HEK293 (cell line): ENCODE results near the gene HPCAL1.

Experiments
- BCL11B ChIP-seq: fragments of 450-650 bp; formaldehyde crosslinking; IDR thresholded peaks from 2 replicates; pipeline ENCODE4 v1.5.1; 2016; ENCODE audit warnings: low read depth, missing biosample characterization, missing genetic modification characterization
- GLI2 ChIP-seq: fragments of 450-650 bp; formaldehyde crosslinking; IDR thresholded peaks from 2 replicates; pipeline ENCODE4; 2017; ENCODE audit warnings: missing biosample characterization, missing genetic modification characterization, low read depth, borderline replicate concordance
- RBAK ChIP-seq: fragments of 450-650 bp; formaldehyde crosslinking; IDR thresholded peaks from 2 replicates; pipeline ENCODE4 v1.5.1; 2016; ENCODE audit warnings: missing biosample characterization, missing genetic modification characterization
- TCF7L2 ChIP-seq: IDR thresholded peaks from 2 replicates; pipeline ENCODE4 v1.6.1; 2011; ENCODE audit warnings: low read depth, mild to moderate bottlenecking, inconsistent platforms, low read length, moderate library complexity, borderline replicate concordance
- YY1 ChIP-seq: fragments of 450-650 bp; formaldehyde crosslinking; IDR thresholded peaks from 2 replicates; pipeline ENCODE4 v1.5.1; 2018; ENCODE audit warnings: missing biosample characterization, missing genetic modification characterization
- ZFHX2 ChIP-seq: fragments of 450-650 bp; formaldehyde crosslinking; conservative IDR thresholded peaks from 2 replicates; pipeline ENCODE4 v1.5.1; 2016; ENCODE audit warnings: missing biosample characterization, missing genetic modification characterization
- ZFP37 ChIP-seq: fragments of 450-650 bp; formaldehyde crosslinking; IDR thresholded peaks from 2 replicates; pipeline ENCODE4 v1.5.1; 2016; ENCODE audit warnings: missing biosample characterization, missing genetic modification characterization
- ZNF302 ChIP-seq: fragments of 450-650 bp; formaldehyde crosslinking; IDR thresholded peaks from 2 replicates; pipeline ENCODE4 v1.5.1; 2016; ENCODE audit warnings: missing biosample characterization, missing genetic modification characterization, low read depth
- ZNF335 ChIP-seq: fragments of 450-650 bp; formaldehyde crosslinking; conservative IDR thresholded peaks from 2 replicates; pipeline ENCODE4 v1.5.1; 2016; ENCODE audit warnings: missing biosample characterization, missing genetic modification characterization
- ZNF426 ChIP-seq: fragments of 450-650 bp; formaldehyde crosslinking; IDR thresholded peaks from 2 replicates; pipeline ENCODE4 v1.5.1; 2017; ENCODE audit warnings: missing biosample characterization, missing genetic modification characterization, mild to moderate bottlenecking, inconsistent platforms, moderate library complexity
- ZNF548 ChIP-seq: fragments of 450-650 bp; formaldehyde crosslinking; IDR thresholded peaks from 2 replicates; pipeline ENCODE4 v1.5.1; 2016; ENCODE audit warnings: missing biosample characterization, missing genetic modification characterization
- ZNF560 ChIP-seq: fragments of 450-650 bp; formaldehyde crosslinking; IDR thresholded peaks from 2 replicates; pipeline ENCODE4 v1.5.1; 2017; ENCODE audit warnings: missing biosample characterization, missing genetic modification characterization, borderline replicate concordance
- ZNF596 ChIP-seq: fragments of 450-650 bp; IDR thresholded peaks from 2 replicates; pipeline ENCODE4 v1.5.0; 2018; ENCODE audit warnings: missing biosample characterization, mild to moderate bottlenecking, missing genetic modification characterization, moderate library complexity
- ZNF624 ChIP-seq: fragments of 450-650 bp; formaldehyde crosslinking; IDR thresholded peaks from 2 replicates; pipeline ENCODE4 v1.5.1; 2017; ENCODE audit warnings: missing biosample characterization, missing genetic modification characterization
- ZNF747 ChIP-seq: fragments of 450-650 bp; formaldehyde crosslinking; IDR thresholded peaks from 2 replicates; pipeline ENCODE4 v1.5.1; 2016; ENCODE audit warnings: missing biosample characterization, missing genetic modification characterization
- ZNF768 ChIP-seq: fragments of 450-650 bp; formaldehyde crosslinking; IDR thresholded peaks from 2 replicates; pipeline ENCODE4 v1.5.1; 2018; ENCODE audit warnings: missing biosample characterization, mild to moderate bottlenecking, missing genetic modification characterization
- ZNF776 ChIP-seq: fragments of 450-650 bp; formaldehyde crosslinking; IDR thresholded peaks from 2 replicates; pipeline ENCODE4 v1.5.0; 2017; ENCODE audit warnings: missing biosample characterization, missing genetic modification characterization, borderline replicate concordance
- TF ChIP-seq, protein P1 (sequence below): fragments of 450-650 bp; formaldehyde crosslinking; IDR thresholded peaks from 2 replicates; pipeline ENCODE4 v1.5.1; 2016; ENCODE audit warnings: missing biosample characterization, missing genetic modification characterization, borderline replicate concordance
- TF ChIP-seq, protein P2 (sequence below): fragments of 450-650 bp; formaldehyde crosslinking; IDR thresholded peaks from 2 replicates; pipeline ENCODE4 v1.5.1; 2016; ENCODE audit warnings: missing biosample characterization, missing genetic modification characterization
- TF ChIP-seq, protein P3 (sequence below): fragments of 450-650 bp; formaldehyde crosslinking; IDR thresholded peaks from 2 replicates; pipeline ENCODE4 v1.5.1; 2016; ENCODE audit warnings: missing biosample characterization, missing genetic modification characterization
- TF ChIP-seq, protein P4 (sequence below): fragments of 450-650 bp; formaldehyde crosslinking; IDR thresholded peaks from 2 replicates; pipeline ENCODE4 v1.5.1; 2016; ENCODE audit warnings: missing biosample characterization, missing genetic modification characterization

HPCAL1 gene

DNA sequence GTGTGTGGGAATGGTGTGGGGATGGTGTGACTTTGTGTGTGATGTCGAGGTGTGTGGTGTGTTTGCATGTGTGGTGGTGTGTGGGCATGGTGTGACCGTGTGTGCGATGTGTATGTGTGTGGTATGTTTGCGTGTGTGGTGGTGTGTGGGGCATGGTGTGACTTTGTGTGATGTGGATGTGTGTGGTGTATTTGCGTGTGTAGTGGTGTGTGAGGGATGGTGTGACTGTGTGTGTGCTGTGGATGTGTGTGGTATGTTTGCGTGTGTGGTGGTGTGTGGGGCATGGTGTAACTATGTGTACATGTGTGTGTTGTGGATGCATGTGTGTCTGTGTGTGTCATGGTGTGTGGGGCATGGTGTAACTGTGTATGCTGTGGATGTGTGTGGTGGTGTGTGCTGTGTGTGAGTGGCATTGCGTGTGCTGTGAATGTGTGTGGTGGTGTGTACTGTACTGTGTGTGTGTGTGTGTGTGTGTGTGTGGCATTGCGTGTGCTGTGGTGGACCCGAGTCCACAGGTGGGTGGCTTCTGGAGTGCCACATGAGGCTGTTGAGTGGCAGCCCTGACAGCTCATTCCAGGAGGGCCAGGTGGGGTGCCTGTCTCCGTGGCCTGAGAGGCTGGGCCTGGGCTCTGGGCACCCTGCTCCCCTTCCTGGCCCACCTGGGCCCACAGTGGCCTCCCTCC is 130.7 kb downstream of the HPCAL1 start (continued):
- TF ChIP-seq ZNF776 (tag by site-specific recombination), result no peak; the same call in 1 of the 2 replicates
- no peak for TF ChIP-seq YY1 (tag by site-specific recombination)
- TF ChIP-seq, protein P1, sequence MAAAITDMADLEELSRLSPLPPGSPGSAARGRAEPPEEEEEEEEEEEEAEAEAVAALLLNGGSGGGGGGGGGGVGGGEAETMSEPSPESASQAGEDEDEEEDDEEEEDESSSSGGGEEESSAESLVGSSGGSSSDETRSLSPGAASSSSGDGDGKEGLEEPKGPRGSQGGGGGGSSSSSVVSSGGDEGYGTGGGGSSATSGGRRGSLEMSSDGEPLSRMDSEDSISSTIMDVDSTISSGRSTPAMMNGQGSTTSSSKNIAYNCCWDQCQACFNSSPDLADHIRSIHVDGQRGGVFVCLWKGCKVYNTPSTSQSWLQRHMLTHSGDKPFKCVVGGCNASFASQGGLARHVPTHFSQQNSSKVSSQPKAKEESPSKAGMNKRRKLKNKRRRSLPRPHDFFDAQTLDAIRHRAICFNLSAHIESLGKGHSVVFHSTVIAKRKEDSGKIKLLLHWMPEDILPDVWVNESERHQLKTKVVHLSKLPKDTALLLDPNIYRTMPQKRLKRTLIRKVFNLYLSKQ, result no peak
- no peak for TF ChIP-seq ZNF426 (tag by site-specific recombination)
- no peak for TF ChIP-seq ZFP37 (tag by site-specific recombination)
- no peak for TF ChIP-seq ZNF747
- no peak for TF ChIP-seq RBAK (tag by site-specific recombination)
- TF ChIP-seq ZNF335, result no peak
- TF ChIP-seq GLI2 (tag by site-specific recombination), result no peak
- TF ChIP-seq ZNF768 (tag by site-specific recombination), result no peak
- TF ChIP-seq ZNF596, result no peak
- TF ChIP-seq BCL11B (tag by site-specific recombination), result no peak
- no peak for TF ChIP-seq ZNF548 (tag by site-specific recombination)
- TF ChIP-seq, protein P2, sequence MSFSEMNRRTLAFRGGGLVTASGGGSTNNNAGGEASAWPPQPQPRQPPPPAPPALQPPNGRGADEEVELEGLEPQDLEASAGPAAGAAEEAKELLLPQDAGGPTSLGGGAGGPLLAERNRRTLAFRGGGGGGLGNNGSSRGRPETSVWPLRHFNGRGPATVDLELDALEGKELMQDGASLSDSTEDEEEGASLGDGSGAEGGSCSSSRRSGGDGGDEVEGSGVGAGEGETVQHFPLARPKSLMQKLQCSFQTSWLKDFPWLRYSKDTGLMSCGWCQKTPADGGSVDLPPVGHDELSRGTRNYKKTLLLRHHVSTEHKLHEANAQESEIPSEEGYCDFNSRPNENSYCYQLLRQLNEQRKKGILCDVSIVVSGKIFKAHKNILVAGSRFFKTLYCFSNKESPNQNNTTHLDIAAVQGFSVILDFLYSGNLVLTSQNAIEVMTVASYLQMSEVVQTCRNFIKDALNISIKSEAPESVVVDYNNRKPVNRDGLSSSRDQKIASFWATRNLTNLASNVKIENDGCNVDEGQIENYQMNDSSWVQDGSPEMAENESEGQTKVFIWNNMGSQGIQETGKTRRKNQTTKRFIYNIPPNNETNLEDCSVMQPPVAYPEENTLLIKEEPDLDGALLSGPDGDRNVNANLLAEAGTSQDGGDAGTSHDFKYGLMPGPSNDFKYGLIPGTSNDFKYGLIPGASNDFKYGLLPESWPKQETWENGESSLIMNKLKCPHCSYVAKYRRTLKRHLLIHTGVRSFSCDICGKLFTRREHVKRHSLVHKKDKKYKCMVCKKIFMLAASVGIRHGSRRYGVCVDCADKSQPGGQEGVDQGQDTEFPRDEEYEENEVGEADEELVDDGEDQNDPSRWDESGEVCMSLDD, result 0 out of 2 replicates have a peak, but pooled peaks have one; percentile 27
- TF ChIP-seq, protein P3, sequence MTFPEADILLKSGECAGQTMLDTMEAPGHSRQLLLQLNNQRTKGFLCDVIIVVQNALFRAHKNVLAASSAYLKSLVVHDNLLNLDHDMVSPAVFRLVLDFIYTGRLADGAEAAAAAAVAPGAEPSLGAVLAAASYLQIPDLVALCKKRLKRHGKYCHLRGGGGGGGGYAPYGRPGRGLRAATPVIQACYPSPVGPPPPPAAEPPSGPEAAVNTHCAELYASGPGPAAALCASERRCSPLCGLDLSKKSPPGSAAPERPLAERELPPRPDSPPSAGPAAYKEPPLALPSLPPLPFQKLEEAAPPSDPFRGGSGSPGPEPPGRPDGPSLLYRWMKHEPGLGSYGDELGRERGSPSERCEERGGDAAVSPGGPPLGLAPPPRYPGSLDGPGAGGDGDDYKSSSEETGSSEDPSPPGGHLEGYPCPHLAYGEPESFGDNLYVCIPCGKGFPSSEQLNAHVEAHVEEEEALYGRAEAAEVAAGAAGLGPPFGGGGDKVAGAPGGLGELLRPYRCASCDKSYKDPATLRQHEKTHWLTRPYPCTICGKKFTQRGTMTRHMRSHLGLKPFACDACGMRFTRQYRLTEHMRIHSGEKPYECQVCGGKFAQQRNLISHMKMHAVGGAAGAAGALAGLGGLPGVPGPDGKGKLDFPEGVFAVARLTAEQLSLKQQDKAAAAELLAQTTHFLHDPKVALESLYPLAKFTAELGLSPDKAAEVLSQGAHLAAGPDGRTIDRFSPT (tag by site-specific recombination), result peak; percentile 74; the same call in 1 of the 2 replicates
- TF ChIP-seq ZNF624 (tag by site-specific recombination), result no peak
- TF ChIP-seq ZFHX2 (tag by site-specific recombination), result peak; percentile 68
- no peak for TF ChIP-seq ZNF302 (tag by site-specific recombination)
- TF ChIP-seq TCF7L2, result no peak
- TF ChIP-seq, protein P4, sequence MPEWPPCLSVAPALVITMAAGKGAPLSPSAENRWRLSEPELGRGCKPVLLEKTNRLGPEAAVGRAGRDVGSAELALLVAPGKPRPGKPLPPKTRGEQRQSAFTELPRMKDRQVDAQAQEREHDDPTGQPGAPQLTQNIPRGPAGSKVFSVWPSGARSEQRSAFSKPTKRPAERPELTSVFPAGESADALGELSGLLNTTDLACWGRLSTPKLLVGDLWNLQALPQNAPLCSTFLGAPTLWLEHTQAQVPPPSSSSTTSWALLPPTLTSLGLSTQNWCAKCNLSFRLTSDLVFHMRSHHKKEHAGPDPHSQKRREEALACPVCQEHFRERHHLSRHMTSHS (tag by site-specific recombination), result no peak
- TF ChIP-seq ZNF560, result no peak
- TF ChIP-seq, all 188 proteins: peak for 20
